HepG2 (cell line): Measurements from ENCODE around the gene KRT81. TPM values are rescaled to one million over a fixed set of nuclear protein-coding genes. Genes with fewer than 3 reads are reported as not detected.

Source experiments
- ATAC-seq: fragments of 200-7000 bp; cut with Tn5 transposase; 3 replicates; pipeline ENCODE4 v1.9.1; 2020; ENCODE audit warnings: mild to moderate bottlenecking, moderate library complexity
- BruUV-seq: library from RNA; stranded (reverse); fragments of 400-500 nt; replicated peaks from 2 replicates; lab custom pipeline; 2021; lab: Mats Ljungman, UMichigan
- CTCF ChIA-PET: fragments of 300-600 bp; formaldehyde crosslinking; extraction: SDS; loops from one replicate; lab custom pipeline; 2021; ENCODE audit warnings: low total read pairs, inconsistent platforms, low intra/inter-chr PET ratio; lab: Yijun Ruan, JAX
- POLR2A ChIA-PET: fragments of 350-600 bp; sonication (Branson Sonifier 250); formaldehyde crosslinking; loops from one replicate; lab custom pipeline; 2020; ENCODE audit warnings: antibody characterized with exemption, inconsistent platforms; lab: Yijun Ruan, JAX
- DNase-seq: peaks from one replicate; pipeline ENCODE4 v3.0.0-alpha.2; 2015; ENCODE audit warnings: low spot score
- FAIRE-seq: peaks from 3 replicates; lab custom pipeline; 2011; peaks lifted over from hg19 to GRCh38; lab: Jason Lieb, UNC
- H2AFZ ChIP-seq: one replicate; pipeline ENCODE4 v1.6.1; 2011; ENCODE audit warnings: low read length, inconsistent platforms
- H3K27ac ChIP-seq: fragments of 300-600 bp; 3 replicates; pipeline ENCODE4 v1.8.0; 2011; ENCODE audit warnings: mixed run types, mild to moderate bottlenecking, mixed read lengths, low read length, inconsistent platforms; ENCODE audit not compliant: insufficient read depth; ENCODE audit errors: extremely low read length
- H3K27me3 ChIP-seq, 2 experiments: fragments of 200-600 bp in 1 of 2; 2 replicates in 1 of 2; 3 replicates in 1 of 2; pipeline versions ENCODE4 v1.6.0 to v1.8.0; 2011; ENCODE audit warnings: low read length in 2 of 2, mild to moderate bottlenecking in 2 of 2, moderate library complexity in 2 of 2, inconsistent platforms in 1 of 2; ENCODE audit not compliant: insufficient read depth in 2 of 2, control insufficient read depth in 1 of 2
- H3K36me3 ChIP-seq, 2 experiments: fragments of 200-600 bp in 1 of 2; replicated peaks in 1 of 2; 2 replicates in 1 of 2; 3 replicates in 1 of 2; pipeline versions ENCODE4 v1.5.1 to v1.8.0; 2011; ENCODE audit warnings: low read length in 2 of 2, inconsistent platforms in 1 of 2; ENCODE audit not compliant: insufficient read depth in 2 of 2, control insufficient read depth in 1 of 2
- H3K4me1 ChIP-seq: 2 replicates; pipeline ENCODE4 v1.5.1; 2012; ENCODE audit warnings: low read length, inconsistent platforms; ENCODE audit not compliant: insufficient read depth
- H3K4me2 ChIP-seq: 2 replicates; pipeline ENCODE4 v1.6.0; 2011; ENCODE audit warnings: low read depth, low read length, inconsistent platforms
- H3K4me3 ChIP-seq, 3 experiments: fragments of 200-600 bp in 1 of 3; sonication (generic), shearing (Covaris generic) in 1 of 3; replicated peaks in 1 of 3; 2 replicates each; pipeline ENCODE4 v1.5.1; 2011 to 2016; ENCODE audit warnings: low read length in 3 of 3, inconsistent platforms in 2 of 3, low read depth in 2 of 3, mild to moderate bottlenecking in 2 of 3, control low read depth in 1 of 3, mixed read lengths in 1 of 3; ENCODE audit not compliant: insufficient read depth in 1 of 3
- H3K79me2 ChIP-seq: one replicate; pipeline ENCODE4 v1.6.1; 2011; ENCODE audit warnings: low read length, inconsistent platforms; ENCODE audit not compliant: insufficient read depth
- H3K9ac ChIP-seq: 2 replicates; pipeline ENCODE4 v1.6.0; 2011; ENCODE audit warnings: mild to moderate bottlenecking, low read depth, low read length, inconsistent platforms; ENCODE audit not compliant: insufficient read depth
- H3K9me3 ChIP-seq: 2 replicates; pipeline ENCODE4 v1.5.1; 2012; ENCODE audit warnings: mild to moderate bottlenecking, low read length
- H4K20me1 ChIP-seq: 2 replicates; pipeline ENCODE4 v1.6.0; 2011; ENCODE audit warnings: inconsistent platforms, mild to moderate bottlenecking, low read length, moderate library complexity; ENCODE audit not compliant: insufficient read depth
- HINFP ChIP-seq: sonication (generic); formaldehyde crosslinking; IDR thresholded peaks from 2 replicates; pipeline ENCODE4 v1.4.0; 2020; ENCODE audit warnings: low read depth, mild to moderate bottlenecking, missing genetic modification reagents
- KAT7 ChIP-seq: IDR thresholded peaks from 2 replicates; pipeline ENCODE4 v1.6.1; 2018; ENCODE audit warnings: borderline replicate concordance, missing compliant biosample characterization
- MXI1 ChIP-seq: IDR thresholded peaks from 3 replicates; pipeline ENCODE4 v1.6.1; 2012; ENCODE audit warnings: low read depth, low read length, inconsistent platforms, borderline replicate concordance
- NFE2L2 ChIP-seq: fragments of 150-350 bp; IDR thresholded peaks from 2 replicates; pipeline ENCODE4 v1.6.1; 2014; ENCODE audit warnings: low read length
- RAD21 ChIP-seq: fragments of 450-650 bp; formaldehyde crosslinking; IDR thresholded peaks from 2 replicates; pipeline ENCODE4 v1.5.0; 2020; ENCODE audit warnings: mild to moderate bottlenecking
- RFXANK ChIP-seq: IDR thresholded peaks from 2 replicates; pipeline ENCODE4 v1.6.1; 2016
- SNAPC5 ChIP-seq: sonication (generic); formaldehyde crosslinking; IDR thresholded peaks from 2 replicates; pipeline ENCODE4 v1.8.1; 2023; ENCODE audit warnings: mild to moderate bottlenecking, missing genetic modification reagents, borderline replicate concordance
- STAT6 ChIP-seq: sonication (generic); formaldehyde crosslinking; IDR thresholded peaks from 2 replicates; pipeline ENCODE4 v1.4.0; 2020; ENCODE audit warnings: missing genetic modification reagents, mild to moderate bottlenecking, borderline replicate concordance
- ZBTB7A ChIP-seq: sonication (generic); formaldehyde crosslinking; IDR thresholded peaks from 2 replicates; pipeline ENCODE4 v1.8.0; 2022; ENCODE audit warnings: mild to moderate bottlenecking, missing genetic modification reagents
- WGBS: methylation state at CpG from one replicate; pipeline ENCODE4 v1.1.6; 2017; ENCODE audit warnings: low lambda C conversion rate; 5-methylcytosine and 5-hydroxymethylcytosine counted together
- in situ Hi-C: cut with HindIII; loops from 2 replicates; pipeline ENCODE4 v1.10.0; 2017; ENCODE audit warnings: low pct_unique_long_range_greater_than_20kb; ENCODE audit not compliant: extremely low pct_ligation_motif_present
- intact Hi-C: fragments of 100-400 bp; cut with micrococcal nuclease; formaldehyde crosslinking; loops from one replicate; pipeline ENCODE4 v1.10.0; 2022; ENCODE audit not compliant: unreplicated experiment
- polyA plus RNA-seq, 8 experiments: library from polyadenylated mRNA; depleted of rRNA in 3 of 8; stranded (reverse) in 7 of 8; unstranded in 1 of 8; fragments of >200 nt; fragmentation: Illumina TruSeq in 4 of 8; extraction: Trizol in 4 of 8; gene quantifications; 2 replicates each; pipeline versions ENCODE4 v1.2.1 to v1.2.3, GENCODE V29; 2011 to 2016; ENCODE audit warnings: low read depth in 4 of 8, missing spikeins in 1 of 8, mixed read lengths in 1 of 8; ENCODE audit not compliant: insufficient read depth in 1 of 8
- total RNA-seq, 5 experiments: library from RNA; depleted of rRNA; stranded (reverse); fragments of >200 nt; fragmentation: Illumina TruSeq; extraction: Trizol; gene quantifications; 2 replicates each; pipeline ENCODE4 v1.2.3, GENCODE V29; 2016; ENCODE audit warnings: low read depth in 1 of 5

Gene KRT81
- total and polyA plus RNA-seq, 2 of the 13 experiments (the other 11 are each of a cell fraction or from before 2014, with no cell fraction given), result not detected

- 21% methylated on average over 10 of the region's 10 CpGs for WGBS
- Histone ChIP-seq H3K27ac (no peak overlapping the region), H3K9ac (no peak overlapping the region), H3K4me3 (no peak overlapping the region), H3K27me3 (peaks cover 3 to 24% of the 10 kb centered on the region in 2 experiments; a peak in 2 of 5 replicates), H3K36me3 (no peaks in the 10 kb centered on the region), H3K4me2 (no peak overlapping the region), H4K20me1 (no peaks in the 10 kb centered on the region), H3K79me2 (no peaks in the 10 kb centered on the region), H2AFZ (no peak overlapping the region), H3K4me1 (no peaks in the 10 kb centered on the region), H3K9me3 (no peaks in the 10 kb centered on the region)
- POLR2A ChIA-PET, result no interaction called here
- BruUV-seq, result no TSS peak
- no peak for ATAC-seq
- FAIRE-seq, result no peak
- intact Hi-C loops (no loop called here), in situ Hi-C loops (no loop called here)
- no peak for DNase-seq
- TF ChIP-seq HINFP (CRISPR knock-in tag) (no peak), MXI1 (no peak), SNAPC5 (CRISPR knock-in tag) (no peak), ZBTB7A (CRISPR knock-in tag) (no peak), RAD21 (CRISPR knock-in tag) (no peak), RFXANK (CRISPR knock-in tag) (no peak)
- CTCF ChIA-PET, result no interaction called here
These were observed 47.1 kb upstream of the KRT81 start for GRCh38 chr12:52338241-52338960.

- WGBS, result 0% methylated on average over 1 of the region's 1 CpG
- no peak for DNase-seq
- no peak overlapping the region for H3K4me2 ChIP-seq
- H3K27ac ChIP-seq, result no peak overlapping the region
- H3K4me3 ChIP-seq, result no peak overlapping the region
- no peaks in the 10 kb centered on the region for H3K4me1 ChIP-seq
- BruUV-seq, result no TSS peak
- TF ChIP-seq NFE2L2 (0 out of 2 replicates have a peak, but pooled peaks have one; percentile 14), STAT6 (CRISPR knock-in tag) (no peak), KAT7 (CRISPR knock-in tag) (no peak)
- TF ChIP-seq, all 625 proteins: peak for 1
- intact Hi-C loops, result no loop called here
- ChIA-PET CTCF (no interaction called here), POLR2A (no interaction called here)
- Histone ChIP-seq H4K20me1 (no peaks in the 10 kb centered on the region), H3K79me2 (no peaks in the 10 kb centered on the region), H2AFZ (no peak overlapping the region), H3K27me3 (peaks cover 1 to 24% of the 10 kb centered on the region in 2 experiments; a peak in 1 of 5 replicates), H3K9ac (no peak overlapping the region), H3K36me3 (no peaks in the 10 kb centered on the region), H3K9me3 (no peaks in the 10 kb centered on the region)
- in situ Hi-C loops, result no loop called here
- ATAC-seq (no peak), FAIRE-seq (no peak)
These were observed 45.7 kb upstream of the KRT81 start for GRCh38 chr12:52337054-52337453.
